Colonic mucosa (tissue), 4 donors: Measurements from ENCODE around the gene ZNRF2. TPM values are rescaled to one million over a fixed set of nuclear protein-coding genes. Genes with fewer than 3 reads are reported as not detected.

ENCODE experiments used
- DNase-seq: peaks from one replicate; pipeline ENCODE4 v3.0.0-alpha.2; 2020
- H3K27ac ChIP-seq: fragments of 200-600 bp; one replicate; pipeline ENCODE4 v1.8.0; 2021
- H3K27me3 ChIP-seq: fragments of 200-600 bp; one replicate; pipeline ENCODE4 v1.8.0; 2021
- H3K36me3 ChIP-seq: fragments of 200-600 bp; one replicate; pipeline ENCODE4 v1.8.0; 2021
- H3K4me1 ChIP-seq: fragments of 200-600 bp; one replicate; pipeline ENCODE4 v1.8.0; 2021; ENCODE audit warnings: mild to moderate bottlenecking
- H3K4me3 ChIP-seq: fragments of 200-600 bp; one replicate; pipeline ENCODE4 v1.8.0; 2021
- H3K9ac ChIP-seq, 2 donors: one replicate each; pipeline ENCODE4 v1.7.0; 2013; ENCODE audit warnings: control low read depth in 2 of 2, low read depth in 2 of 2, low read length in 2 of 2
- H3K9me3 ChIP-seq: fragments of 200-600 bp; one replicate; pipeline ENCODE4 v1.8.0; 2021
- intact Hi-C: fragments of 100-400 bp; cut with DNase I; formaldehyde crosslinking; loops from one replicate; pipeline ENCODE4 v1.14.1; 2022
- total RNA-seq, 2 donors: library from RNA; stranded (reverse); fragmentation: NEBNext Ultra II Directional in 1 of 2; extraction: Animal tissue kit (Norgen Biotek cat#: 25700) in 1 of 2; gene quantifications; one replicate each; pipeline ENCODE4 v1.2.1, GENCODE V29; 2021
- TF ChIP-seq, protein P1 (sequence below): fragments of 200-600 bp; IDR thresholded peaks from one replicate; pipeline ENCODE4 v1.8.0; 2022; ENCODE audit warnings: antibody characterized with exemption, mild to moderate bottlenecking
- donor health status: healthy.
- donor health status: DM: no; HTN: no; CAD: no.
- donor health status: DM: no; HTN: no; CAD: no.

The ZNRF2 gene
- total RNA-seq, 2 donors from 2014 or later: 42.4 to 45.9 TPM

DNA sequence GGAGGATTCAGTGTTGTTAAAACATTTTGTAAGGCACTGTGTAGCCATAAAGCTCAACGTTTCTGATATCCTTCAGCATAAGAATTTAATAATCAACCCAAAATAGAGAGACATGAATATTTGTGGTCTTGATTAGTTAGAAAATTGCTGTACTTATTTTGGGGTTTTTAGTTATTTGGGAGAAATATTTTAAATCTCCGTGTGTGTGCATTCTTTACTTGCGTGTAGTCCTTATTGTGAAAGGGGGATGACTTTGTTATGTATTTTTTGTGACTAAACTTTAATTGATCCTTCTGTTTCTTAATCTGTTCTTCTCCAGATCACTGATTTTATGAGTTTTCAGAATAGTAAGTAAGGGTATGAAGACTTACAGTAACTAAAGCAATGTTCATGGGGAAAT, 81.2 kb downstream of the ZNRF2 start:
- H3K27ac ChIP-seq: no peak overlapping the region
- no peaks in the 10 kb centered on the region for H3K27me3 ChIP-seq
- TF ChIP-seq, protein P1, sequence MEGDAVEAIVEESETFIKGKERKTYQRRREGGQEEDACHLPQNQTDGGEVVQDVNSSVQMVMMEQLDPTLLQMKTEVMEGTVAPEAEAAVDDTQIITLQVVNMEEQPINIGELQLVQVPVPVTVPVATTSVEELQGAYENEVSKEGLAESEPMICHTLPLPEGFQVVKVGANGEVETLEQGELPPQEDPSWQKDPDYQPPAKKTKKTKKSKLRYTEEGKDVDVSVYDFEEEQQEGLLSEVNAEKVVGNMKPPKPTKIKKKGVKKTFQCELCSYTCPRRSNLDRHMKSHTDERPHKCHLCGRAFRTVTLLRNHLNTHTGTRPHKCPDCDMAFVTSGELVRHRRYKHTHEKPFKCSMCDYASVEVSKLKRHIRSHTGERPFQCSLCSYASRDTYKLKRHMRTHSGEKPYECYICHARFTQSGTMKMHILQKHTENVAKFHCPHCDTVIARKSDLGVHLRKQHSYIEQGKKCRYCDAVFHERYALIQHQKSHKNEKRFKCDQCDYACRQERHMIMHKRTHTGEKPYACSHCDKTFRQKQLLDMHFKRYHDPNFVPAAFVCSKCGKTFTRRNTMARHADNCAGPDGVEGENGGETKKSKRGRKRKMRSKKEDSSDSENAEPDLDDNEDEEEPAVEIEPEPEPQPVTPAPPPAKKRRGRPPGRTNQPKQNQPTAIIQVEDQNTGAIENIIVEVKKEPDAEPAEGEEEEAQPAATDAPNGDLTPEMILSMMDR: no peak
- H3K9me3 ChIP-seq: no peaks in the 10 kb centered on the region
- no peak overlapping the region for H3K9ac ChIP-seq
- no peaks in the 10 kb centered on the region for H3K4me1 ChIP-seq
- intact Hi-C loops: no loop called here
- no peak overlapping the region for H3K4me3 ChIP-seq
- no peaks in the 10 kb centered on the region for H3K36me3 ChIP-seq
- DNase-seq: no peak

DNA sequence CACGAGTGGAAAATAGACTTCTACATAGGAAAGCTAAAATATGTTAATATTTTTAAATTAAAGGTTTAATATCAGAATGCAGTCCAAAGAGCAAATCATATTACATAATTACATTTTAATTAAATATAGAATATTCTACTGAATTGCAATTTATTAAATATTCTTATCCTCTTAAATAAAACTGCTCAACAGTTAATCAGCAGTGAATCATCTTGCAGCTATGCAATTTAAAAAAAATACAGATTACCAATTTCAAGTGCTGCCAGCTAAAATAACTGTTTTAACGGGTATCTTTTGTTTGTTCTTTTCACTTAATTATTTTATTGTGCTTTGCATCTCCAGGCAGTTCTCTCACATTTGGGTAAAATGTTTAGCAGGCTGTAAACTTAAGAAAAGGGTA, 82.2 kb downstream of the ZNRF2 start:
- Histone ChIP-seq H3K9me3 (no peaks in the 10 kb centered on the region), H3K4me3 (no peak overlapping the region), H3K27me3 (no peaks in the 10 kb centered on the region), H3K4me1 (no peaks in the 10 kb centered on the region), H3K36me3 (no peaks in the 10 kb centered on the region), H3K27ac (no peak overlapping the region), H3K9ac (no peak overlapping the region)
- TF ChIP-seq, protein P1: no peak
- intact Hi-C loops: no loop called here
- no peak for DNase-seq

DNA sequence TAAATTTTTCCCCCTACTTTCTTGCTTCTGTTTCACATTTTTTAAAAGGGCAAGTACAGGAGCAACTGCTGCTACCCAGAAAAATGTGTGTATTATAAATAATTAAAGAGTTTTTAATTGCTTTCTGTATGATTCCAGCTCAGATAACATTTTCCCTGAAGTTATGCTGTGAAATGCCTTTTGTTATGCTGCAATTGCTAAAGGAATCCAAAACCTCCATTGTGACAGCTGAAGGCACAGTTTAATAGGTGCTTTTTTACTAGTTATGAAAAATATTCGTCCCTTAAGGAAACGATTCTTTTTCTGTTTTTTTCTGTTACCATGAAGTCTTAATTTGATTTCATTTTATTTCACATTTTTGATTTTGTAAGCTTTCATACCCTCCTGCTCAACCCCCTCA, 83.2 kb downstream of the ZNRF2 start:
- no peak for DNase-seq
- H3K9ac ChIP-seq: no peak overlapping the region
- H3K4me1 ChIP-seq: no peaks in the 10 kb centered on the region
- H3K36me3 ChIP-seq: no peaks in the 10 kb centered on the region
- H3K27ac ChIP-seq: no peak overlapping the region
- H3K27me3 ChIP-seq: no peaks in the 10 kb centered on the region
- TF ChIP-seq, protein P1: no peak
- no peak overlapping the region for H3K4me3 ChIP-seq
- intact Hi-C loops: no loop called here
- H3K9me3 ChIP-seq: no peaks in the 10 kb centered on the region

DNA sequence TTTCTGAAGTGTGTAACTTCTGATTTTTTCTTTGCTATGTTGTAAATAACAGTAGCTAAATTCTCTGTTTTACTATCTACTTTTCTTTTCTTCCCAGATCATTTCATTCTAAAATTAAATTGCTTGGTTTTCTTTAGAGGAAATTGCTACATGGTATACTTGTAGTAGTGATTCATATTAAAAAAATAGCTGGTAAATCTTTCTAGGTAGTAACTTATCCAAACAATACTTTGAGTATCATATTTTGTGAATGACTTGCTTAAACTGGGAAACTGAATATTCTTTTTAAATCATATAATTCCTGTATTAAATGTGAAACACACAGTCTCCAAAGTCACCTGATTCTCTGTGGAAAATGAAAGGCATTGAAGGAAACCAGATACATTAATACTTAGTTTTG, 85.5 kb downstream of the ZNRF2 start:
- no peaks in the 10 kb centered on the region for H3K27me3 ChIP-seq
- no peak overlapping the region for H3K9ac ChIP-seq
- no peaks in the 10 kb centered on the region for H3K36me3 ChIP-seq
- intact Hi-C loops: no loop called here
- no peak overlapping the region for H3K27ac ChIP-seq
- no peak for DNase-seq
- H3K4me1 ChIP-seq: no peaks in the 10 kb centered on the region
- TF ChIP-seq, protein P1: no peak
- no peaks in the 10 kb centered on the region for H3K9me3 ChIP-seq
- H3K4me3 ChIP-seq: no peak overlapping the region

DNA sequence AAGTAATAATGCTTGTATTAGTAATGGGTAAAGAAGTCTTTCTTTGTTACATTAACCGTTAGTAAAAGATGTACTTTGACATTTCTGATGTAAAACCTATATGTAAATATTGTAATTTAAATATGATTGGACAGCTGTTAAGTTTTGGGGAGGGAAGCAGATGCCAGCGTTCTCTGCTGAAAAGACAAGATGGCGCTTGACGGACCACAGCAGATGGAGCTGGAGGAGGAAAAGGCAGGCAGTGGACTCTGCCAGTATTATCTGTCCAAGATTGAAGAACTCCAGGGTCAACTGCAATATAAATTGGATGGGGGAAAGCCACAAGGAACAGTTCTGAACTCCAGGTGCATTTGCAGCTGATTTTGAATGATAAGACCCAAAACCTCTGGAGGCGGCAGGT, 86.9 kb downstream of the ZNRF2 start:
- H3K9me3 ChIP-seq: no peaks in the 10 kb centered on the region
- H3K36me3 ChIP-seq: no peaks in the 10 kb centered on the region
- no peak overlapping the region for H3K9ac ChIP-seq
- intact Hi-C loops: no loop called here
- no peak overlapping the region for H3K27ac ChIP-seq
- H3K4me1 ChIP-seq: no peaks in the 10 kb centered on the region
- no peak for DNase-seq
- no peaks in the 10 kb centered on the region for H3K27me3 ChIP-seq
- TF ChIP-seq, protein P1: no peak
- H3K4me3 ChIP-seq: no peak overlapping the region

DNA sequence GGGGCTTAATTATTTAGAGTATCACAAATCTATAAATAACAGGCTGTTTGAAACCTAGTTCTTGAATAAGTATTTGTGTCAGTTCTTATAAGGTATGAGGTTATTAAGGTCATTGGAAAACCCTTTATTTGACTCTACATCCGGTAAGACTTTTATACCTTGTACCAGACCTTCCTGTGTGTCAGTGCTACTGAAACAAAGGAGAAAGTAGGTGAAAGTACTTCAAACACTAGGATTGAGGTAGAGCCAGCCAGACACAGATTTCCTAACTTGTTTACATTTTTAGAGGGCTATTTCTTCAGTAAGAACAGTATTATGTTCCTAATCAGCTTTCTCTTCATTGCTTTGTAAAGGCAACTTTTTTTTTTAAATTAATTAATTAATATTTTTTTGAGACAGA, 93.9 kb downstream of the ZNRF2 start:
- H3K4me3 ChIP-seq: no peak overlapping the region
- H3K9ac ChIP-seq: no peak overlapping the region
- intact Hi-C loops: no loop called here
- no peaks in the 10 kb centered on the region for H3K27me3 ChIP-seq
- no peaks in the 10 kb centered on the region for H3K9me3 ChIP-seq
- TF ChIP-seq, protein P1: no peak
- H3K4me1 ChIP-seq: no peaks in the 10 kb centered on the region
- no peak overlapping the region for H3K27ac ChIP-seq
- H3K36me3 ChIP-seq: no peaks in the 10 kb centered on the region
- DNase-seq: no peak
